Stimulated activated naive CD8-positive, alpha-beta T cell treated with anti-CD3 and anti-CD28 coated beads, Interleukin-15, Interleukin-2, amounts not matched to agents 100 ng/mL and 50 ng/mL, for 24 hours (primary cell): ENCODE results near the gene C3orf85.

Experiments used
- H3K27ac Mint-ChIP-seq: one replicate; pipeline ENCODE4 v1.8.0; 2021; ENCODE audit warnings: mild to moderate bottlenecking, mixed read lengths
- H3K27me3 Mint-ChIP-seq: one replicate; pipeline ENCODE4 v1.8.0; 2021; ENCODE audit warnings: mixed read lengths
- H3K36me3 Mint-ChIP-seq: one replicate; pipeline ENCODE4 v1.8.0; 2021; ENCODE audit warnings: low read depth, mixed read lengths
- H3K4me1 Mint-ChIP-seq: one replicate; pipeline ENCODE4 v1.8.0; 2021; ENCODE audit warnings: low read depth, mixed read lengths
- H3K4me3 Mint-ChIP-seq: one replicate; pipeline ENCODE4 v1.8.0; 2021; ENCODE audit warnings: mild to moderate bottlenecking, mixed read lengths
- H3K9me3 Mint-ChIP-seq: one replicate; pipeline ENCODE4 v1.8.0; 2021; ENCODE audit warnings: mixed read lengths

The C3orf85 gene, protein sequence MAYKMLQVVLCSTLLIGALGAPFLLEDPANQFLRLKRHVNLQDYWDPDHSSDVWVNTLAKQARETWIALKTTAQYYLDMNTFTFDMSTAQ

DNA sequence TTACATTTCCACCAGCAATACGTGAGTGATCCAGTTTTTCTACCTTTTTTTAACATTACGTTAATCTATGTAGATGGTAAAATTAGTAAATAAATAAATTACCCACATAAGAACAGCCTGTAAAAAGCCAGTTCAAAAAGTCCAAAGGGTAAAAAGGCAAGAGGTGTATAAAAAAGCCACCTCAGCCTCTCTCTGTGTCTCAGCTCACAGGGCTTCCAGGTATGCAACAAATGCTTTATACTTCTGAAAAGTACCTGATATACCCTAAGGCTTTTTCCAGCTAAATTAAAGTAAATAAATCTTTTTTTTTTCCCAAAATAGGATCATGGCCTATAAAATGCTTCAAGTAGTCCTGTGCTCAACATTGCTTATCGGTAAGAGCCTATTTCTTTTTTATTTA is at the start of gene C3orf85:
Gene C3orf85, plus strand, starts transcription at position 197 of the 400 bp plus-strand sequence. Its CDS starts 129 bp downstream, at position 326.
- no peaks in the 10 kb centered on the region for H3K36me3 Mint-ChIP-seq
- H3K27ac Mint-ChIP-seq: no peak within 1 kb of the TSS
- H3K27me3 Mint-ChIP-seq: no peaks in the 10 kb centered on the region
- no peaks in the 10 kb centered on the region for H3K4me1 Mint-ChIP-seq
- H3K9me3 Mint-ChIP-seq: no peaks in the 10 kb centered on the region
- H3K4me3 Mint-ChIP-seq: no peak within 1 kb of the TSS

DNA sequence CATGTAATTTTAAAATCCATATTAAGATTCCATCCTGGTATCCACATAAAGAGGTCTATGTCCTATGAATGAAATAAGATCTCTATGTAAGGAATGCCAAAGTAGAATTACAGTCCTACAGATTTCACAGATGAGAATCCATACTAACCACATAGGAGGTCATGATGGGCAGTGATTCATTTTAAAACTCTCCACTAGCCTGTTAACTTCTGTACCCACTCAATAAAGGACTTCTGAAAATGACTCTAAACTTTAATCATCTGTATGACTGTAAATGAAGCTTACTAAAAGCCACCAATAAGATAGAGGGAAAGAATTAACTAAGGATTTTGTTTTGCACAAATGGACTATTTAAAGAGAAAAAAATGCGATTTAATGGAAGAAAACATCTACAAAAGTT is 47.3 kb upstream of the C3orf85 start:
- no peaks in the 10 kb centered on the region for H3K36me3 Mint-ChIP-seq
- no peak overlapping the region for H3K4me3 Mint-ChIP-seq
- no peak overlapping the region for H3K27ac Mint-ChIP-seq
- peaks cover 14% of the 10 kb centered on the region for H3K27me3 Mint-ChIP-seq
- H3K9me3 Mint-ChIP-seq: no peaks in the 10 kb centered on the region
- no peaks in the 10 kb centered on the region for H3K4me1 Mint-ChIP-seq

DNA sequence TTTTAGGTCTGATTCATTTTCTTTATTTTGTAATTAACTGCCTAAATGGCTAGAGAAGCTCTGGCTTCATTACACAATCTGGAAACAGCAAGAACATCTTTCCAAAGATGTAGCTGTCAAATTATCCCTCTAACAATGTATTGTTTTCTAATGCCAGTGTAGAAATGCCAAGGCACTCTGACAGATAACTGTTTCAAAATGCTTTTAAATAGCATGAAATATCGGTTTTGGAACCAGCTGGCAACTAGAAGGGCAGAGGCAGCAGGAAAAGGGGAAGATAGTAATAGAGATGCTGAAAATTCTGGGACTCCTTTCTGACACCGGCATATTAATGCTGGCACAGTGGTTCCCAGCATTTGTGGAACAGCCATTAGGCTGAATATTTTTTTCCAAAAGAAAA is 44.7 kb upstream of the C3orf85 start:
- Mint-ChIP-seq H3K27me3 (no peaks in the 10 kb centered on the region), H3K27ac (no peak overlapping the region), H3K9me3 (no peaks in the 10 kb centered on the region), H3K36me3 (no peaks in the 10 kb centered on the region), H3K4me1 (no peaks in the 10 kb centered on the region), H3K4me3 (no peak overlapping the region)

DNA sequence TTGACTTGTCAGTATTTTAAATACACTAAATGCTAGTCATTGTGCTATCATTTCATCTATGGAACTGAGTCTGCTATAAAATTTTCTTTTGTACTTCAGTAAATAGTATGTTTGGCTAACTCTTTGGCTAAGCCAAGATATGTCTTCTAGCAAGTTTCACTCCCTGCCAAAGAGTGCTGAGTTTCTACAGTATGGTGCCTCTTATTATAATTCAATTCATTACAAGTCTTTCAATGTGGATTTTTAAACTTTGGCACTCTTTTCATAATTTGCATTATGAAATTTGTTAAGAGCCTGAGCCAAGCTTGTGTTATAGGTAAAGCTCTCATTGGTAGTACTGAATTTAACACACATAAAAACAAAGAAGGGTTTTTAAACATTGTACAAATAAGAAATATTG is 43.0 kb upstream of the C3orf85 start:
- no peaks in the 10 kb centered on the region for H3K4me1 Mint-ChIP-seq
- H3K9me3 Mint-ChIP-seq: no peaks in the 10 kb centered on the region
- H3K27ac Mint-ChIP-seq: no peak overlapping the region
- no peaks in the 10 kb centered on the region for H3K27me3 Mint-ChIP-seq
- no peak overlapping the region for H3K4me3 Mint-ChIP-seq
- no peaks in the 10 kb centered on the region for H3K36me3 Mint-ChIP-seq

DNA sequence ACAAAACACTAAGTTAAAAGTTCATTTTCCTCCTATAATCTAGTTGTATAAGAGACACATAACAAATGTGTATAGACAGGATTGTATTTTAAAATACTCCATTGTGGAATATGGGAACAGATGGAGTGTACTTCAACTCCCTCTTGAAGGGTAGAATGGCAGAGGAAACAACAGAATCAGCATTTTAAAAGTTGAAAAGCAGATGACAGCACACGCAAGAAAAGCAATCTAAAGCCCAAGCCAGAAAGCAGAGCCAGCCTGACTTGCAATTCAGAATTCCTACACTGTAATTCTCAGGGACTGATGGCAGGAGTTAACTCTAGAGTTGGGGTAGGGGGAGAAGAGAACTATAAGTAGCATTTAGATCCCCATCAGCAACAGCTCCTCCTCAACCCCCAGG is 41.4 kb upstream of the C3orf85 start:
- H3K4me3 Mint-ChIP-seq: no peak overlapping the region
- H3K27ac Mint-ChIP-seq: no peak overlapping the region
- H3K4me1 Mint-ChIP-seq: no peaks in the 10 kb centered on the region
- no peaks in the 10 kb centered on the region for H3K36me3 Mint-ChIP-seq
- no peaks in the 10 kb centered on the region for H3K27me3 Mint-ChIP-seq
- no peaks in the 10 kb centered on the region for H3K9me3 Mint-ChIP-seq

DNA sequence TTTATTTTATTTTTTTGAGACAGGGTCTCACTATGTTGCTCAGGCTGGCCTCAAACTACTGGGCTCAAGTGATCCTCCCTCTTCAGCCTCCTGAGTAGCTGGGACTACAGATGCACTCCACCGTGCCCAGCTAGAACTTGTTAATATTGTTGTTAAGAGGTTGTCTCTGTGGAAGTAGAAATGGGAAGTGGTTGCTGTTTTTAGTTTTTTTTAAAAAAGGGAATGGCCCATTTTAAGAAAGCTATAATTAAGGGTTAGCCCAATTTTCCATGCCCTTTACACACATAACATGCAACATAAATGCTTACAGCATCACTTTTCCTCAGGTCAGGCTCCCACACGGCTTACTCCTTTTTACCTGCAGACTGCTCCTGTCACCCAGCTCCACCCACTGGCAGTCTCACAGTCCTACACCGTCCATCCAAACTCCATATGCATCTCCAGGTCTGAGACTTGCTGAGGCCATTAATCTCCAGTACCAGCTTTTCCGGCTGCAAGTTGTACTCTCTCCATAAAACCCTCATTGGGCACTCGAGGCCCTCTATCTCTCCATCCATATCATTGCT is 38.4 kb upstream of the C3orf85 start:
- no peak overlapping the region for H3K4me3 Mint-ChIP-seq
- H3K9me3 Mint-ChIP-seq: no peaks in the 10 kb centered on the region
- no peak overlapping the region for H3K27ac Mint-ChIP-seq
- no peaks in the 10 kb centered on the region for H3K27me3 Mint-ChIP-seq
- no peaks in the 10 kb centered on the region for H3K36me3 Mint-ChIP-seq
- H3K4me1 Mint-ChIP-seq: no peaks in the 10 kb centered on the region

DNA sequence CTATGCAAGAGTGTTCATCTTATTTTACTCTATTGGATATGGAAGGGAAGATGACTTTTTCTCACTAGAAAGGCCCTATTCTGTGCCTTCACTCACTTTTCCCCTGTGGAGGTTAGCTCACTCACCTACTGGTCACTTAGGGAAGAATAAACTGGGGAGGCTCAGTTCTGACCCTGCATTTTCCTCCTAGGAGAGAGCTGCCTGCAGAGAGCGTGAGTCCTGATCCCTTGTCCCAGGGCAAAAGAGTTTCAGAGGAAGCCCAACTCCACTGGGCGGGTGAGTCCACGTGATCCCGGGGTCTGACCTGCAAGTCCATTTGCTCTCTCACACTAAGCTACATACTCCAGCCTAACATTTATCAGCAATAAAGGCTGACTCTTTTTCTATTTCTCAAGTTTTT is 26.9 kb upstream of the C3orf85 start:
- Mint-ChIP-seq H3K4me1 (no peaks in the 10 kb centered on the region), H3K9me3 (no peaks in the 10 kb centered on the region), H3K36me3 (no peaks in the 10 kb centered on the region), H3K27me3 (peaks cover 4% of the 10 kb centered on the region), H3K4me3 (no peak overlapping the region), H3K27ac (no peak overlapping the region)

DNA sequence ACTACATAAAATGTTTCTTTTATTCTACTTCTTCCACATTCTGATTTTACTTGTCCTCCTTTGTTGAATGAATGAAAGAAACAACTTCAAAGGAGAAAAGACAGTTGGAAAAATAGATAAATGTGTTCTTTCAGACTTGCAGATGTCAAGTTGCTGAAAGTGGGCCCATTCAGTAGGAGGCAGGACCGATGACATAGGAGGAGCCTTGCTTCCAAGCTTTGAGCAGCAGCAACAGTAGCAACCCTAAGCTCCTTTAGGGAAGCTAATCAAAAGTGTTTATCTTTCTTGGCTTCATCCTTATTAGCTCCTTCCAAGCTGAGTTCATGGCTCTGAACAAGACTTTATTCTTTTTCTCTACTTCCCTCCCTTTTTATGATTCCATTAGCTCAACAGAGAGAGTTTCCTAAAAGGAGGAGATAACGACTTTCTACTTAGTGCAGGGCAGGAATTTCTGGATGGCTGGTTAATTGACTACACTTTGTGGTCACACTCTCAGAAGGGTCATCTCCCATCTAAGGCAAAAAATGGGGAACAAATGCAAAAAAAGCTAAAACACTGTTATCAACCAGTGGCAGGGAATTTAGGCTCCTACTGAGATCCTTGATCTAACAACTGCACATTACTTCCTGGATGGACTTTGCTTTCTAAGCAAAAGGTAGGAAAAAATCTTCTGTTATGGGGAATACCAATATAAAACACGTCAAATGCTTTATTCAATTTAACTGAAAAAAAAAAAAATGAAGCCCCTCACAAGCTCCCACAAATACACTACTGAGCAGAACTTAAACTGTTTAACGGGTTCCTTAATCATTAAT is 23.4 kb upstream of the C3orf85 start:
- Mint-ChIP-seq H3K4me1 (no peaks in the 10 kb centered on the region), H3K36me3 (no peaks in the 10 kb centered on the region), H3K27me3 (no peaks in the 10 kb centered on the region), H3K27ac (no peak overlapping the region), H3K4me3 (no peak overlapping the region), H3K9me3 (no peaks in the 10 kb centered on the region)

DNA sequence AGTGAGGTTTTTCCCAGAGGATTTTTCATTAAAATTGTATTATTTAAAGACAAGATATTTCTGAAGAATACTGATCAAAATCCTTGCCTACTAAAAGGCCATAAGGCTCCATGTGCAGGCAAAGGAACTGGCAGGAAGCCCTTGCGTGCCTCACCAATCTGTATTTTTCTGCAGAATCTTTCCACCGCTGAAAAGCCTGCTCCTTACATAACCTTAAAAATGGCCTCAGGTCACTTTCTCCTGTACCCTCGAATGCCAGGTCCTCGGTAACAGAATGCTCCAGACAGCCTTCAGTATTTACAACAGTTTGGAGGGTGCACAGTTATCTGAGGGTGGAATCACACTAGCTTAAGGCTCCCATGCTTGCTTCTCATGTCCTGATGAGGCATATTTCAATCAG is 21.8 kb upstream of the C3orf85 start:
- H3K4me3 Mint-ChIP-seq: no peak overlapping the region
- H3K9me3 Mint-ChIP-seq: no peaks in the 10 kb centered on the region
- H3K27ac Mint-ChIP-seq: no peak overlapping the region
- no peaks in the 10 kb centered on the region for H3K4me1 Mint-ChIP-seq
- no peaks in the 10 kb centered on the region for H3K27me3 Mint-ChIP-seq
- no peaks in the 10 kb centered on the region for H3K36me3 Mint-ChIP-seq

DNA sequence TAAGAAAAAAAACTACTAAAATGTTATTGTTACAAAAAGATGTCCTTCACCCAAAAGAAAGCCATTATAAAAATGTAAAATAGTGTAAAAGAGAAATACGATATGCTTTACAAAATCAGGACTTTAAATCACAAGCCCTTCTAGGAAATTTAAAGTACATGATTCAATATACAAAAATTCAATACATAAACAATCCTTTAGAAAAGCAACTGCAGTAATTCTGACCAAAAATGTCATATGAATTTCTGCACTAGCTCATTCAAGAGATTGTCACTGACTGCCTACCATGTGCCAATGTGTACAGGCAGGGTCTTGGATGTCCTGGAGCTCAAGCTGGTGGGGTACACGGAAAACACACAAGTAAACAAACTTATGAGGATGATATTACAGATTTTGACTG is 21.1 kb upstream of the C3orf85 start:
- no peak overlapping the region for H3K27ac Mint-ChIP-seq

DNA sequence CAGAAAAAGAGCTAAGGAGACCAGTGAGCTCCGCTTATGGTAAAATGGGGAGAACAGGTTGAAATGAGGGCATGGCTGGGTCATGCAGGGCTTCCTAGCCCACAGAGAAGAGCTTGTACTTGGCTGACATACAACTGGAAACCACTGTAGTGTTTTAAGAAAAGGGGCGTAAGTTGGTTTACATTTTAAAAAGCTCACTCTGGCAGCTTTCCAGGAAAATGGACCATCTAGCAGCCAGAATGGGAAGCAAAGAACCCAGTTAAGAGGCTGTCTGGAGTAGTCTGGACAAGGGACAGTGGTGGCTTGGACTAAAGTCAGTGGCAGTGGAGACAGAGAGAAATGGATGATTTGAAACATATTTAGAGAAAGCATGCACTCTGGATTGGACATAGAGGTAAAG is 20.5 kb upstream of the C3orf85 start:
- Mint-ChIP-seq H3K4me1 (no peaks in the 10 kb centered on the region), H3K36me3 (no peaks in the 10 kb centered on the region), H3K27me3 (no peaks in the 10 kb centered on the region), H3K4me3 (no peak overlapping the region), H3K27ac (no peak overlapping the region), H3K9me3 (no peaks in the 10 kb centered on the region)

More for the DNA sequence above, 21.1 kb upstream of the C3orf85 start:
- Mint-ChIP-seq H3K36me3 (no peaks in the 10 kb centered on the region), H3K27me3 (no peaks in the 10 kb centered on the region), H3K9me3 (no peaks in the 10 kb centered on the region), H3K4me1 (no peaks in the 10 kb centered on the region), H3K4me3 (no peak overlapping the region)

DNA sequence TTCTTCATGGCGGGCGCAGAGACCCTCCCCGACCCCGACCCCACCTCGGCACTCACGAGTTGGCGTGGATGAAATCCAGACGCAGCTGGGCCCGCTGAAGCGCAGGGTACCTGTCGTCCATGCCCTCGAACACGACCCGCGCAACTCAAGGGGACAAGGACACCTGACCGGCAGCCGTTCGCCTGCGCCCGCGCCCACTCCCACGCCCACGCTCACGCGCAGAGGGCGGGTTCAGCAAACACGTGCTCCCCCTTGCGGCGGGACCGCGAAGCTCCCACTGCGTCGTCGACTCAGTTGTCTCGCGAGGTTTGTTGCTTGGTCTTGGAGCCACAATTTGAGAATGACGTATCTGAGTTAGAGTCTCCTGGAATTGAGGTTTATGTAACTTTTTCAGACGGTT is 18.6 kb upstream of the C3orf85 start, which contains the start of gene MORC1:
Gene MORC1, minus strand, starts transcription at position 196 of the 400 bp plus-strand sequence. Its CDS starts 75 bp downstream, at position 121.
- H3K36me3 Mint-ChIP-seq: peaks cover 3% of the 10 kb centered on the region

DNA sequence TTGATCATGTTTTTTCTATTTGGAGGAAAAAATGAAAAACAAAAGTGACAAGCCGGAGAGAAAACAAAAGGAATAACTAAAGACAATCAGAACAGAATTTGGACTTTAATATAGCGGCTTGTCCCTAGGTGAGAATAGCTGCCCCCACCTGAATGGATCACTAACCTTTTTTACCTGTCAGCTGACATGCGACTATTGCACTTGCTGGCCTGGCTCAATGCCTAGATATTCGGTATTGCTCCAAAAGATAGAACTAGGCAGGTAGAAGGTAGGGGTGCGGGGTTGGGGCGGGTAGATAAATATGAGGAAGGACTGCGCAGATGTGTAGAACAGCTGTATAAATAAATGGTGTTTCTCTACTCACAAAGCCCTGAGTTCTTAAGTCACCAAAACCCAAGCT is 17.9 kb upstream of the C3orf85 start:
- H3K27me3 Mint-ChIP-seq: no peaks in the 10 kb centered on the region
- H3K4me1 Mint-ChIP-seq: peaks cover 7% of the 10 kb centered on the region
- H3K4me3 Mint-ChIP-seq: no peak overlapping the region
- H3K36me3 Mint-ChIP-seq: peaks cover 4% of the 10 kb centered on the region
- H3K9me3 Mint-ChIP-seq: peaks cover 6% of the 10 kb centered on the region
- no peak overlapping the region for H3K27ac Mint-ChIP-seq

More for the DNA sequence above, 18.6 kb upstream of the C3orf85 start, which contains the start of gene MORC1:
- H3K27me3 Mint-ChIP-seq: no peaks in the 10 kb centered on the region
- H3K27ac Mint-ChIP-seq: no peak within 1 kb of the TSS
- peaks cover 7% of the 10 kb centered on the region for H3K4me1 Mint-ChIP-seq
- H3K9me3 Mint-ChIP-seq: peaks cover 5% of the 10 kb centered on the region
- H3K4me3 Mint-ChIP-seq: no peak within 1 kb of the TSS

DNA sequence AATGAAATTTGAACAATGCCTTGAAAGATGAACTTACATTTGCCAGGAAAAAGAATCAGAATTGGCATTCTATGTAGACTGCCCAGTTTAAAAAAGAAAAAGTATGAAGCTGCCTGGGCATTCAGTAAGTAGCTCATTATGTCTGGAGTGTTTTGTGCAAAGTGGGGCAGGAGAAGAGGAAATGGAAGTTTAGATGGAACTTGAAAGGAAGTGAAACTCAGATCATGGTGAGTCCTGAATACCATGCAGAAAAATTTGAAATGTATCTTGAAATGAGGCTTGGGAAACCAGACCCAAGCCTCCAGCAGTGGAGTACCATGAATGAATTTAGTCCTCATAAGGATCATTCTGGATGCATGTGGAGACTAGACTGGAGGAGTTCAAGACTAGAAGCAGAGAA is 13.8 kb upstream of the C3orf85 start:
- Mint-ChIP-seq H3K4me1 (peaks cover 7% of the 10 kb centered on the region), H3K27ac (no peak overlapping the region), H3K9me3 (peaks cover 6% of the 10 kb centered on the region), H3K4me3 (no peak overlapping the region), H3K27me3 (no peaks in the 10 kb centered on the region), H3K36me3 (peaks cover 4% of the 10 kb centered on the region)

DNA sequence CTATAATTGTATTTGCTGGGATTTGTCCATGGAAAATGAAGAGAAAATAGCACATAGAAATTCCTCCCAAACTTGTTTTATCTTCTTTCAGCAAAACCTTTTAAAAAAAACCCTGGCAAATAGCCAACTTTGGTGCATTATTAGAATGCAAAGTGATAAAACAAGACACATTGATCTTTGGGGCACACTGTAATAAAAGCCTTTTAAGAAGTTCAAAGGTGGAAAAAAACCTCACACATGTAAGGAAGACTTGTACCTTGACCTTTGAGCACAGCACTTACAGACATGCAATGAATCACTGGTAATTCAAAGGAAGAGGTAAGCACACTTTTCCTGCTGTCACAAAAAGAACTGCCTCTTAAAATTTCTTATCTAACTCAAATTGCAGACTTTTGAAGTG is 10.6 kb upstream of the C3orf85 start:
- Mint-ChIP-seq H3K27ac (no peak overlapping the region), H3K27me3 (no peaks in the 10 kb centered on the region), H3K36me3 (peaks cover 4% of the 10 kb centered on the region), H3K9me3 (peaks cover 6% of the 10 kb centered on the region), H3K4me1 (peaks cover 7% of the 10 kb centered on the region), H3K4me3 (no peak overlapping the region)
